Heart right ventricle (tissue), 16 donors: ENCODE measurements around the gene ZC4H2. TPM values are rescaled to one million over a fixed set of nuclear protein-coding genes. Genes with fewer than 3 reads are reported as not detected.
"Not testable (repeated sequence)": the region's sequence is repeated elsewhere in the genome, so short reads cannot be mapped to it uniquely, and the experiment has no call there.

Source experiments
- ATAC-seq, 8 donors: fragments of 200-7000 bp; cut with Tn5 transposase; one replicate each; pipeline ENCODE4 v1.9.1; 2020; ENCODE audit warnings: mild to moderate bottlenecking in 8 of 8, moderate library complexity in 8 of 8, moderate number of reproducible peaks in 1 of 8
- DNase-seq, 2 donors: peaks; one replicate each; pipeline ENCODE4 v3.0.0-alpha.2; 2020
- H3K27ac ChIP-seq, 10 donors: fragments of 200-600 bp; sonication (generic) in 2 of 10; one replicate each; pipeline versions ENCODE4 v1.5.0 to v1.8.0; 2020 to 2022; ENCODE audit warnings: mild to moderate bottlenecking in 3 of 10
- H3K27me3 ChIP-seq, 7 donors: fragments of 200-600 bp; one replicate each; pipeline ENCODE4 v1.8.0; 2021 to 2022; ENCODE audit warnings: mild to moderate bottlenecking in 2 of 7
- H3K36me3 ChIP-seq, 9 donors: fragments of 200-600 bp; sonication (generic) in 1 of 9; one replicate each; pipeline versions ENCODE4 v1.5.0 to v1.8.0; 2020 to 2022; ENCODE audit warnings: mild to moderate bottlenecking in 2 of 9
- H3K4me1 ChIP-seq, 9 donors: fragments of 200-600 bp; sonication (generic) in 1 of 9; one replicate each; pipeline versions ENCODE4 v1.5.0 to v1.8.0; 2020 to 2022; ENCODE audit warnings: mild to moderate bottlenecking in 4 of 9
- H3K4me3 ChIP-seq, 10 donors: fragments of 200-600 bp; sonication (generic) in 2 of 10; one replicate each; pipeline versions ENCODE4 v1.5.0 to v1.8.0; 2020 to 2022; ENCODE audit warnings: mild to moderate bottlenecking in 7 of 10, moderate library complexity in 2 of 10
- H3K9me3 ChIP-seq, 11 donors: fragments of 200-600 bp in 10 of 11; sonication (generic) in 2 of 11; one replicate each; pipeline versions ENCODE4 v1.5.0 to v1.8.0; 2013 to 2022; ENCODE audit warnings: mild to moderate bottlenecking in 2 of 11, control low read depth in 1 of 11, moderate library complexity in 1 of 11
- WGBS, 2 donors: extraction: QIAGEN DNeasy Blood & Tissue Kit; methylation state at CpG; one replicate each; pipeline ENCODE4 v1.1.7; 2013; ENCODE audit warnings: inconsistent platforms in 1 of 2; 5-methylcytosine and 5-hydroxymethylcytosine counted together
- intact Hi-C, 10 donors: fragments of 100-400 bp; cut with DNase I; formaldehyde crosslinking; loops; one replicate each; pipeline versions ENCODE4 v1.11.1 to v1.14.2; 2022
- polyA plus RNA-seq, 2 donors: library from polyadenylated mRNA; stranded (reverse); fragments of 200-250 nt; gene quantifications; one replicate each; pipeline ENCODE4 v1.2.3, GENCODE V29; 2013
- total RNA-seq, 10 donors: library from RNA; stranded (reverse); fragmentation: NEBNext Ultra II Directional in 3 of 10; extraction: Animal tissue kit (Norgen Biotek cat#: 25700) in 3 of 10; gene quantifications; one replicate each; pipeline versions ENCODE4 v1.2.1 to v1.2.4, GENCODE V29; 2021 to 2023
- TF ChIP-seq, protein P1 (sequence below), 9 donors: fragments of 200-600 bp; sonication (generic) in 2 of 9; IDR thresholded peaks; one replicate each; pipeline versions ENCODE4 v1.5.0 to v1.8.0; 2021 to 2022; ENCODE audit warnings: antibody characterized with exemption in 9 of 9, mild to moderate bottlenecking in 5 of 9, moderate library complexity in 1 of 9
- donor health status: Arrhythmogenic right ventricular cardiomyopathy.
- donor health status: ischemic (EF 13 %, LVEDD 7.1; RV severe dilation, severe dysfunction).
- donor health status: healthy with polysubstance abuse.
- donor health status: DM: no; HTN: yes; CAD: no.
- donor health status: DM: no; HTN: no; CAD: no.
- donor health status: ischemic (EF 25% LVEDD 6.9; RV normal size, moderate dysfunction).
- donor health status: ischemic (EF 25% LVEDD 5.7; RV mildly dilated, moderate dysfunction).
- donor health status: healthy.
- donor health status: DM: yes; HTN: yes; CAD: no.
- donor health status: Ischemic cardiomyopathy.
- donor health status: ischemic (EF 35%, LVEDD 5.7; RV mildly dilated, moderate dysfunction).
- donor health status: nonischemic (EF 11% LVEDD 7.7; RV severe dilation, severe dysfunction).
- donor health status: DM: yes; HTN: yes; CAD: no.
- donor health status: PGD.
- donor health status: ischemic (EF 29% LVEDD 5.4; RV normal size, mild dysfunction).
- donor health status: nonischemic (EF 23%, LVEDD 6.1; RV moderate dilation, normal function).

Gene ZC4H2
- total and polyA plus RNA-seq, 12 donors, result 1.3 to 7.4 (median 4.2) TPM

DNA sequence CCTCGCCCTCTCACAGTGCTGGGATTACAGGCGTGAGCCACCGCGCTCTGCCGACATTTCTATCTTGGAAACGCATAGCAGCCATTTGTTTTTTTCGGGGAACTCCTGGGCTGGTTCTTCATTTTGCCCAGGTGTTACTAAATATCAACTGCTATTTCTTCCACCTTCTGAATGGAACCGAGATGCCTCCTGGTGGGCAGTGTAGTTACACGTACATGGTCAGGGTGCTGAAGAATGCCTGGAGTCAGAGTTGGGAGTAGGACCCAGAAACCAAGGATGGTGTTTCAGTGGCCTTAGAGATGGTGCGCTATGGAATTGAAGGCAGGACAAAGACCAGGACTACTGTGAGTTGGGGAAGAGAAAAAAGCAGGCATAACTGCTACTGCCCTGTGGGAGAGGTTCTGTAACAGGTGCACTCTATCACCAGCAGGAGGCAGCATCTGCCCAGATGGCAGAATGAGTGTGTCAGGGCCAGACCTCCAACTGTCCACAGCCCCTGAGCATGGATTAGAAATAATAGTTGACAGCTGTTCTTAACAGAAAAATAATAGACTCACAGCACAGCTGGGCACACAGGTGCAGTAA, 81.7 kb downstream of the ZC4H2 start:
- no peak for DNase-seq
- Histone ChIP-seq H3K9me3 (no peaks in the 10 kb centered on the region), H3K4me3 (no peak overlapping the region), H3K4me1 (no peaks in the 10 kb centered on the region), H3K27me3 (no peaks in the 10 kb centered on the region), H3K27ac (no peak overlapping the region), H3K36me3 (no peaks in the 10 kb centered on the region)
- ATAC-seq, result no peak
- TF ChIP-seq, protein P1, sequence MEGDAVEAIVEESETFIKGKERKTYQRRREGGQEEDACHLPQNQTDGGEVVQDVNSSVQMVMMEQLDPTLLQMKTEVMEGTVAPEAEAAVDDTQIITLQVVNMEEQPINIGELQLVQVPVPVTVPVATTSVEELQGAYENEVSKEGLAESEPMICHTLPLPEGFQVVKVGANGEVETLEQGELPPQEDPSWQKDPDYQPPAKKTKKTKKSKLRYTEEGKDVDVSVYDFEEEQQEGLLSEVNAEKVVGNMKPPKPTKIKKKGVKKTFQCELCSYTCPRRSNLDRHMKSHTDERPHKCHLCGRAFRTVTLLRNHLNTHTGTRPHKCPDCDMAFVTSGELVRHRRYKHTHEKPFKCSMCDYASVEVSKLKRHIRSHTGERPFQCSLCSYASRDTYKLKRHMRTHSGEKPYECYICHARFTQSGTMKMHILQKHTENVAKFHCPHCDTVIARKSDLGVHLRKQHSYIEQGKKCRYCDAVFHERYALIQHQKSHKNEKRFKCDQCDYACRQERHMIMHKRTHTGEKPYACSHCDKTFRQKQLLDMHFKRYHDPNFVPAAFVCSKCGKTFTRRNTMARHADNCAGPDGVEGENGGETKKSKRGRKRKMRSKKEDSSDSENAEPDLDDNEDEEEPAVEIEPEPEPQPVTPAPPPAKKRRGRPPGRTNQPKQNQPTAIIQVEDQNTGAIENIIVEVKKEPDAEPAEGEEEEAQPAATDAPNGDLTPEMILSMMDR (IDR thresholded peaks at IDR 0.05), result peak in 8 of 9 donors; percentile 8 to 54 (median 38)
- intact Hi-C loops, result no loop called here
- WGBS, 2 donors, result 71 to 79% methylated on average over 10 of the region's 10 CpGs

DNA sequence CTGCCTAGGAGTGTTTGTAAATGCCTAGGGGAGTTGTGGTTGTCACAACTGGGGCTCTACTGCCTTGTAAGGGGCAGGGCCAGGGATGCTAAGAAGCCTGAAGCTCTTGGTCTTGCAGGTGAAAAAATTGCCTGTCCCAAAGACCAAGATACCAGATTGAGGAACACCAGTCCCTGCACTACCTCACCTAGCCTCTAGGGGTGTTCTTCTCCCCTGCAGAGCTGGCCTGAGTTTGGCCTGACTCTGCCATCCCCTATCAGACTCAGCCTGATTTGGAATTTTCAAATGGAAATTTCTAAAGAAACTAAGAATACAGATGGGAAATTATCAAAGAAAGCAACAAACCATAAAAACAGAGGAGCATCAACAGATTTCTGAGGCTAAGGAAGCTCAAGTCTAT, 90.4 kb downstream of the ZC4H2 start:
- H3K27ac ChIP-seq, result no peak overlapping the region
- intact Hi-C loops, result no loop called here
- H3K4me3 ChIP-seq, result no peak overlapping the region
- H3K27me3 ChIP-seq, result no peaks in the 10 kb centered on the region
- no peaks in the 10 kb centered on the region for H3K4me1 ChIP-seq
- no peaks in the 10 kb centered on the region for H3K36me3 ChIP-seq
- TF ChIP-seq, protein P1 (IDR thresholded peaks at IDR 0.05), result peak in 8 of 9 donors; percentile 11 to 60 (median 30)
- ATAC-seq, result no peak
- peaks cover 0 to 5% (median 0%) of the 10 kb centered on the region in 11 donors for H3K9me3 ChIP-seq
- no peak for DNase-seq

DNA sequence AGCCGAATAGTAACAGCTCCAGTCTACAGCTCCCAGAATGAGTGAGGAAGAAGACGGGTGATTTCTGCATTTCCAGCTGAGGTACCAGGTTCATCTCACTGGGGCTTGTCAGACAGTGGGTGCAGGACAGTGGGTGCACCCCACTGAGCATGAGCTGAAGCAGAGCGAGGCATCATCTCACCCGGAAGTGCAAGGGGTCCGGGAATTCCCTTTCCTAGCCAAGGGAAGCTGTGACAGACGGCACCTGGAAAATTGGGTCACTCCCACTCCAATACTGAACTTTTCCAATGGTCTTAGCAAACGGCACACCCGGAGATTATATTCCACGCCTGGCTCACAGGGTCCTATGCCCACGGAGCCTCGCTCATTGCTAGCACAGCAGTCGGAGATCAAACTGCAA, 97.5 kb downstream of the ZC4H2 start:
- H3K36me3 ChIP-seq, H3K4me3 ChIP-seq, DNase-seq, H3K27ac ChIP-seq, ATAC-seq, H3K27me3 ChIP-seq, H3K4me1 ChIP-seq, intact Hi-C loops: not testable (repeated sequence)
- 88 to 95% methylated on average over 12 of the region's 12 CpGs for WGBS, 2 donors
- H3K9me3 ChIP-seq, result peaks cover 0 to 56% (median 0%) of the 10 kb centered on the region in 11 donors

DNA sequence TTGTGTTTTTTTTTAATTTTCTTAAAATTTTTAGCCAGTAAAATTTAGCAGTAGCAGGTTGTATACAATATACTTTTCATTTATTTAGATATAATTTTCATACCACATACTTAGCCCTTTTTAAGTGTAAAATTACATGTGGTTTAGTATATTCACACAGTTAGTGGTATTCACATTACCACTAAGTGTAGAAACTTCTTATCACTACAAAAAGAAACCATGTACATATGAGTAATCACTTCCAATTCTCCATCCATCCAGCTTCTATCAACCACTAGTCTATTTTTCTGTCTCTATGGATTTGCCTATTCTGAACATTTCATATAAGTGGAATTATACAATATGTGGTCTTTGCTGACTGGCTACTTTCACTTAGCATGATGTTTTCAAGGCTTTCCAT, 109.0 kb downstream of the ZC4H2 start:
- H3K4me1 ChIP-seq, result no peaks in the 10 kb centered on the region
- H3K27ac ChIP-seq, result no peak overlapping the region
- no peak overlapping the region for H3K4me3 ChIP-seq
- TF ChIP-seq, protein P1 (IDR thresholded peaks at IDR 0.05), result no peak
- peaks cover 0 to 28% (median 8%) of the 10 kb centered on the region in 11 donors for H3K9me3 ChIP-seq
- intact Hi-C loops, result no loop called here
- no peaks in the 10 kb centered on the region for H3K36me3 ChIP-seq
- no peaks in the 10 kb centered on the region for H3K27me3 ChIP-seq
- DNase-seq, result no peak
- no peak for ATAC-seq

Other genes starting within 250 kb of the ZC4H2 start
- gene ZC3H12B, start 58.4 kb upstream of the ZC4H2 start, total RNA-seq, result under 1 TPM; 0.25 to 0.73 (median 0.41) TPM
- under 1 TPM; 0.07 to 0.12 TPM for gene ZC3H12B, start 58.4 kb upstream of the ZC4H2 start, polyA plus RNA-seq